Measurements from ENCODE around the gene TBCE.
"Not testable (repeated sequence)": the region's sequence is repeated elsewhere in the genome, so short reads cannot be mapped to it uniquely, and the experiment has no call there.

Gene TBCE

GRCh38 chr1:235351898-235352297, 15.3 kb upstream of the TBCE start:
- DNase-seq (ENCODE audit: low read depth in 2 of 2): no peak

- no peak for DNase-seq (ENCODE audit: low read depth in 2 of 2)
These were observed 9.5 kb upstream of the TBCE start for GRCh38 chr1:235357485-235358373.

- no peak for DNase-seq (ENCODE audit: low read depth in 2 of 2)
These were observed 8.3 kb upstream of the TBCE start for GRCh38 chr1:235358899-235359298.

- DNase-seq (ENCODE audit: low read depth in 2 of 2): not testable (repeated sequence)
These were observed 3.0 kb upstream of the TBCE start for GRCh38 chr1:235364189-235364588.

- DNase-seq (ENCODE audit: low read depth in 2 of 2): peak; percentile 3 to 21
These were observed 941 bp upstream of the TBCE start for GRCh38 chr1:235366286-235366685.

GRCh38 chr1:235368428-235368827, 1.2 kb downstream of the TBCE start:
- no peak for DNase-seq (ENCODE audit: low read depth in 2 of 2)

- DNase-seq (ENCODE audit: low read depth in 2 of 2): no peak
These were observed 2.6 kb downstream of the TBCE start for GRCh38 chr1:235369802-235370201.

GRCh38 chr1:235375919-235376605, 8.8 kb downstream of the TBCE start:
- DNase-seq (ENCODE audit: low read depth in 2 of 2): no peak

- DNase-seq (ENCODE audit: low read depth in 2 of 2): not testable (repeated sequence)
These were observed 11.0 kb downstream of the TBCE start for GRCh38 chr1:235378134-235378735.

GRCh38 chr1:235381955-235382739, 14.9 kb downstream of the TBCE start:
- DNase-seq (ENCODE audit: low read depth in 2 of 2): not testable (repeated sequence)

- DNase-seq (ENCODE audit: low read depth in 2 of 2): not testable (repeated sequence)
These were observed 18.4 kb downstream of the TBCE start for GRCh38 chr1:235385633-235386032.

GRCh38 chr1:235391874-235392273, 24.6 kb downstream of the TBCE start:
- no peak for DNase-seq (ENCODE audit: low read depth in 2 of 2)

GRCh38 chr1:235397733-235398132, 30.5 kb downstream of the TBCE start:
- no peak for DNase-seq (ENCODE audit: low read depth in 2 of 2)

GRCh38 chr1:235399661-235400060, 32.4 kb downstream of the TBCE start:
- no peak for DNase-seq (ENCODE audit: low read depth in 2 of 2)

GRCh38 chr1:235401251-235401650, 34.0 kb downstream of the TBCE start:
- no peak for DNase-seq (ENCODE audit: low read depth in 2 of 2)

GRCh38 chr1:235402457-235403200, 35.4 kb downstream of the TBCE start:
- no peak for DNase-seq (ENCODE audit: low read depth in 2 of 2)

- no peak for DNase-seq (ENCODE audit: low read depth in 2 of 2)
These were observed 36.4 kb downstream of the TBCE start for GRCh38 chr1:235403593-235403992.

- no peak for DNase-seq (ENCODE audit: low read depth in 2 of 2)
These were observed 37.0 kb downstream of the TBCE start for GRCh38 chr1:235404190-235404589.

- no peak for DNase-seq (ENCODE audit: low read depth in 2 of 2)
These were observed 40.2 kb downstream of the TBCE start for GRCh38 chr1:235407419-235407818.

- no peak for DNase-seq (ENCODE audit: low read depth in 2 of 2)
These were observed 41.3 kb downstream of the TBCE start for GRCh38 chr1:235408503-235408960.

All from stimulated activated CD8-positive, alpha-beta memory T cell treated with anti-CD3 and anti-CD28 coated beads, Interleukin-2, amount 100 ng/mL, for 48 hours (primary cell).